GM21737 (cell line): ENCODE measurements around the gene PCSK1N.

Source experiments
- ATAC-seq: cut with Tn5 transposase; IDR thresholded peaks from one replicate; pipeline ENCODE4 v1.9.1; 2021; ENCODE audit warnings: mild to moderate bottlenecking, moderate library complexity; ENCODE audit not compliant: unreplicated experiment

Gene PCSK1N

DNA sequence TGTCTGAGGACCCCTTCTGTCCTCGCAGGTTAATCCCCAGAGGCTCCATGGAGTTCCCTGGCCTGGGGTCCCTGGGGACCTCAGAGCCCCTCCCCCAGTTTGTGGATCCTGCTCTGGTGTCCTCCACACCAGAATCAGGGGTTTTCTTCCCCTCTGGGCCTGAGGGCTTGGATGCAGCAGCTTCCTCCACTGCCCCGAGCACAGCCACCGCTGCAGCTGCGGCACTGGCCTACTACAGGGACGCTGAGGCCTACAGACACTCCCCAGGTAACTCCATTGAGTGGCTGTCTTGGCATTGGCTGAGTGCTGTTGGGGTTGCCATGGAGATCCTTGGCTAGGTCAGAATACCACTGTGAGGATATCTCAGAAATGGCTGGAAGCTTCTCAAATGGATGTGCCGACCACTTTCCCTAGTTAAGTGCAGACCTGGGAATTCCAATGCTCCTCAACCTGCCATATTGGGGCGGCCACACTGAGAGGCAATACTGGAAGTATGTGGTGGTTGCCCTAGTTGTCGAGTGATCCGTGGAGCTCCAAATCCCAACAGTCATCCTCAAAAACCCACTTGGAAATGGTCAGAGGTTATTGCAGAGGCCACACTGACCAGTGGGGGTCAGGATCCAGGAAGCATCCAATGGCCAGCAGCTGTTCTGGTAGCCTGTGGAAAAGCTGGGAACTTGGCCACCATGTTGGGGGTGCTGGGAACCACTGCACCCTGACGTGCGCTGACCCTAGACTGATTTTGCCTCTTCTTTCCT, 44.2 kb downstream of the PCSK1N start:
- ATAC-seq, result no peak

GRCh38 chrX:48790477-48790876, 44.9 kb downstream of the PCSK1N start:
- no peak for ATAC-seq

DNA sequence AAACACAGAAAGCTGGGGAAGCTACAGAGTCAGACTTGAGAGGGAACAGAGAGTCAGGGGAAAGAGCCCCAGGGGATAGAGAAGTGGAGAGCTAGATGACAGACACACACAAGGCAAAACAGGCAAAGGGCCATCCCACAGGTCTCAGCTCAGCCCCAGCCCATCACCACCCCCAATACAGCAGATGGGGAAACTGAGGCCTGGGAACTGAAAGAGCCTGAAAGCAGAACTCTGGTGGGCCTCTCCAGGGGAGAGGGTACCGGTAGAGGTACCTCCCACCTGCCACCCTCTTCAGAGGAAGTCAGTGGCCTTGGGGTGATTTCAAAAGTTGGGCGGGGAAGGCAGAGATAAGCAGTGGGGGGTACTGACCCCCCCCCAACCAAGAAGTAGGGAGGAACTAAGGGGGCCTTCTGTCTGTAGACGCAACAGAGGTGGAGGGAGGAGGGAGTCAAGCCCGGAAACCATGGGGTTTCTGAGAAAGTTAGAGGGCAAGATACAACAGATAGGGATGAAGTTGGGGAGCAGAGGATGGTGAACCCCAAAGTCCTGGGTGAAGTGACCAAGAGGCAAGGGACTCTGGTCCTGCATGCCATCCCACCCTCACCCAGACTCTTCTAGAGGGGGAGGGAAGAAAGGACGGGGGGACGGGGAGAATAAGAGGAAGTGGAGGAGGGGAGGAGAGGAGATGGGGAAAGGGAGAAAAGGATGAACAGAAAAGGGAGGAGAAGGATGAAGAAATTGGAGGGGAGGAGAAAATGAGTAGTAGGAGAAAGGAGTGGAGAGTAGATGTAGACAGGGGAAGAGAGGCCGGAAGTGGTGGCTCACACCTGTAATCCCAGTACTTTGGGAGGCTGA, 45.8 kb downstream of the PCSK1N start:
- no peak for ATAC-seq

- ATAC-seq, result no peak
These were observed 47.6 kb downstream of the PCSK1N start for GRCh38 chrX:48787505-48788443.

- ATAC-seq, result no peak
These were observed 48.4 kb downstream of the PCSK1N start for GRCh38 chrX:48786825-48787504.

- ATAC-seq, result no peak
These were observed 49.0 kb downstream of the PCSK1N start, which contains the start of gene GATA1 for GRCh38 chrX:48786341-48786800. GATA1 (plus strand) TSS chrX:48786590; CDS start chrX:48791110, 4,520 bp downstream.

- ATAC-seq, result no peak
These were observed 49.7 kb downstream of the PCSK1N start for GRCh38 chrX:48785540-48786214.

GRCh38 chrX:48785186-48785539, 50.2 kb downstream of the PCSK1N start:
- no peak for ATAC-seq

DNA sequence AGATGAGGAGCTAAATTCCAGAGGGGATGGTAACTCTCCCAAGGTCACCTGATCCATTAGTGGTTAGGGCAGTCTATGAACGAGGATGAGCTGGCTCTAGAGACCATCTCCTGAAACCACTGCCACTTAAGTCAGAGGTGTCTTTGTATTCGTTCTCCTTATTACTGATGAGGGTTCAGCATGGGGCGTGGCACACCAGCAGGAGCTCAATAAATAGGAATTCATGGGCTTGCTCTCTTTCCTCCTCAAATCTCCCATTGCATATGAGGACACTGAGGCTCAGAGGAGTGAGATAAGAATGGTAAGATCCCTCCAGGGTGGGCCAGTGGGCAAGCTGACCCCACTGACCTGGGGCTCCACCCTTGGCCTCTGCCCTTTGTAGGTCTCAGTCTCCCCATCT, 50.7 kb downstream of the PCSK1N start:
- ATAC-seq, result no peak

DNA sequence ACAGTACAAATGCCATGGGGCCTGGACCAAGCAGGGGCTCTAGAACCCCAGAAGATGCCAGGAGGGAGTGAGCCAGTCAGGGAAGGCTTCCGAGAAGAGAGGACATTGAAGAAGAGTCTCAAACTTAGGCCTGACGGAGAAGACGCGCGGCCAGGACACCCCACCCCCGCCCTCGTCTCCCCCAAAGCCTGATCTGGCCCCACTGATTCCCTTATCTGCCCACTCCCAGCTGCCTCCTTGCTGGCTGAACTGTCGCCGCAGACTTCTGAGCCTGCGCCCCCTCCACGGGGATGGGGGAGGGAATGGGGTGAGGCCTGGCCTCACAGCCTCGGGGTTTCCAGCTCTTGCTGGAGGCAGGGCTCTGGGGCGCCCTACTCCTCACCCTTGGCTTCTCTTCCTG, 52.6 kb downstream of the PCSK1N start:
- no peak for ATAC-seq

DNA sequence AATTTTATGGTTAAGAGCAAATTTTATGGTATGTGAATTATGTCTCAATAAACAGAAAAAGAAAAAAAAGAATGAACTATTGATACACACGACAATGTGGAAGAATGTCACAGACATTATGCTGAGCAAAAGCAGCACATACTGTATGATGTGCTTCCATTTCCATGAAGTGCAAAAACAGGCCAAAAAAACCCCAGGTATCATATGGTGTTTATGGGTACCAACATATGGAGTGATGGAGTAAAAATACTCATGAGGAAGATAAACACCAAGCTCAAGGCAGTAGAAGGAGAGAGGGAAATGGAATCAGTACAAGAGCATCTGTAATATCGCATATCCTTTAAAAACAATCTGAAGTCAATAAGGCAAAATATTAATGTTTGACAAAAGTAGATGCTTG, 53.2 kb downstream of the PCSK1N start:
- no peak for ATAC-seq

GRCh38 chrX:48781705-48782104, 53.7 kb downstream of the PCSK1N start:
- no peak for ATAC-seq
